ENCODE measurements around the gene SLC12A3. TPM values are rescaled to one million over a fixed set of nuclear protein-coding genes. Genes with fewer than 3 reads are reported as not detected.

Gene SLC12A3
- polyA plus RNA-seq, 4 donors = 1.3 to 37.8 (median 35.0) TPM

DNA sequence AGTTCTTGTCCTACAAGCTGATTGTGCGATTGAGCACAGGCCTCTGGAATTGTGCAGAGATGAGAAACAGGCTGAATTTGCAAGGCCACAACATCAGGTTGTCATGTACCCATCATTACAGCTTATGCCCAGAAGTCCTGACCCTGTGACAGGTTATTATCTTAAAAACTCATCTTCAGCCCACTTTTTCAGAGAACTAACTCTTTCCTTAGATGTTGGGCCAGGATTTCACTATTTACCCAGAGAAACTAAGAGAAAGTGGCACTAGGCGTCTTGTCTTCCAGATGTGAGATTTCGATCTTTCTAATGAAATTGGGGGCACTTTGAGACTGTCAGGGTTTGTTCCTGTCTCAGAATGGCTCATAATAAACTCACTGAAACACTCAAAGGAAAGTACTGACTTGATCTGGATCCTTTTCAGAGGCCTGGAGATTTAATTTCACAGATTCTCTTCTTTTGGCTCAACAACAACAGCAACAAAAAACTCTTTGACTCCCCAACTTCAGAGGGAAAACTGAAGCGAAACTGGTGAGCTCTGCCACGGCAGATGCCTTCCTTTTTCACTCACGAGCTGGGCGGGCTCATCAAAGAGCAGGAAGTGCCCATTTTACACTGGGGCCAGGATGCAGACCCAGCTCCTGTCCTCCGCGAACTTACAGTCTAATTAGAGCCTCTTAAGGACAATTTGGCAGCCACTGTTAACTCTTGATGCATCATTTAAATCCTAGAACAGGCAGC, 17.7 kb upstream of the SLC12A3 start:
- no peak for DNase-seq (ENCODE audit: low read depth in 4 of 4, low spot score in 3 of 4)

DNA sequence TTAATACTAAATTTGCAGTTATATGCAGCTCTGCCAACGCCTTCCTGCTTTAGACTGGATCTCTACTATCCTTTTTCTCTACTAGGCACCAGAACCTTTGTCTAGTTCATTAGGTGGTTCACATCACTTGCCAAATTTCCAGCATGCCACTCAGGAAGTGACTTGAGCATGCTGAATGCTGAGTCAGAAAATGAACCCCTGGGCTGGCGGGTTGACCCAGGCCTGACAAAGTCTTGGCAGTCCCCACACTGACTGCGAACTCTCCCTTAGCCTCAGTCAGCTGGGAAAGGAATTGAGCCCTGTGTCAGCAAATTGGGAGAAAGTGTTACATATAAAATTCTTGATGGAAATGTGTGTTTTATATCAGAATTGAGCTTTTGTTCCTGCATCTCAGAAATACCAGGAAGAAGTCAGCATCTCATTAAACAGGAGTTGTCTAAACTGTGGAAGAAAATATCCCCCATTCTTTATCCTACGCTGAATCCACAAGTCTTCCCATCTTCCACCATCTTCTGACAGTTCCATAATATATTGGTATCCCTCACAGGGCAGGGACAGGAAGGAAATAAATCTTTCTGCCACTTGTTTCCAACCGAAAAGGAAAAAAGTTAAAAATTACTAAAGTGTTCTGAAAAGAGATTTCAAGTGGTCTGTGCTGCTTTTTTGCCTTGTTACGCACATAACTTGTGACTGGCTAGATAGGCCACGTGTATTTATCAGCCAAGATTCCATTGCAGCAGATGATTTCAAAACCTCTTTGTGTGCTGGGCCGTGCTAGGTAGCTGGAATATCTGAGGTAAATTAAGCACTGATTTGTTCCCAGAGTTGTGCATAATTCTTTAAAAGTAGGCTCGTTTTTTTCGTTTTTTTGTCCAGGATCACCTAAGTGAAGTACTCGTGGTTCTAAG, 16.7 kb upstream of the SLC12A3 start:
- no peak for DNase-seq (ENCODE audit: low read depth in 4 of 4, low spot score in 3 of 4)

DNA sequence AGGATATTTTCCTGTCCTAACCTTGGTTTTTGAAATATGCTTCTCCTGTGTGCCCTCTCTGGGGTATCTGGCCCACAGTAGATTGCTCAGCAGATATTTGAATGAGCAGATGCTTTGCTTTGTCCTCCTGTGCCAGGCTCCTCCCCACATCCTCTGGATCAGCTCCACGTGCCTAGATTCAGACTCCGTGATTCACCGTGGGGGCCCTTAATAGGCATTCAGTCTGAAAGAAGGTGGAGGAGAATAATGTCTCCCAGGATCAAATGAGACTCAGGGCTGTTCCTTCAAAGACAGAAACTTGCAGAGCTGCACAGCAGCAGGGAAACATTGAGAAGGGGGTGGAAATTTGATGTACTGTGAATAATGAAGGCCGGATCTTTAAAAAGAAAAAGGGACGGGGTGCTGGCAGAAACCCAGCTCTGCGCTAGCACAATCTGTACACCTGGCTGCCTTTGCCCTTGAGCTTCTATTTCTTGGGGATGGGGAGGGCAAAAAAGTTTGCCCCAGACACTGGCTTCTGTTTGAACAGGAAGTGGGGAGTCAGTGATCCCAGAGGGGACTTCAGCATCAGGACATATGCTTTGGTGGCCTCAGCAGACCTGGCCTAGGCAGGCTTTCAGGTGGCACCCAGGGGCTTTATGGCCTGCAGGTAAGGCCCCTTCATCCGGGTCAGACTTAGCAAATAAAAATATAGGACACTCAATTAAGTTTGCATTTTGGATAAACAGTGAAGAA, 15.9 kb upstream of the SLC12A3 start:
- no peak for DNase-seq (ENCODE audit: low read depth in 4 of 4, low spot score in 3 of 4)

DNA sequence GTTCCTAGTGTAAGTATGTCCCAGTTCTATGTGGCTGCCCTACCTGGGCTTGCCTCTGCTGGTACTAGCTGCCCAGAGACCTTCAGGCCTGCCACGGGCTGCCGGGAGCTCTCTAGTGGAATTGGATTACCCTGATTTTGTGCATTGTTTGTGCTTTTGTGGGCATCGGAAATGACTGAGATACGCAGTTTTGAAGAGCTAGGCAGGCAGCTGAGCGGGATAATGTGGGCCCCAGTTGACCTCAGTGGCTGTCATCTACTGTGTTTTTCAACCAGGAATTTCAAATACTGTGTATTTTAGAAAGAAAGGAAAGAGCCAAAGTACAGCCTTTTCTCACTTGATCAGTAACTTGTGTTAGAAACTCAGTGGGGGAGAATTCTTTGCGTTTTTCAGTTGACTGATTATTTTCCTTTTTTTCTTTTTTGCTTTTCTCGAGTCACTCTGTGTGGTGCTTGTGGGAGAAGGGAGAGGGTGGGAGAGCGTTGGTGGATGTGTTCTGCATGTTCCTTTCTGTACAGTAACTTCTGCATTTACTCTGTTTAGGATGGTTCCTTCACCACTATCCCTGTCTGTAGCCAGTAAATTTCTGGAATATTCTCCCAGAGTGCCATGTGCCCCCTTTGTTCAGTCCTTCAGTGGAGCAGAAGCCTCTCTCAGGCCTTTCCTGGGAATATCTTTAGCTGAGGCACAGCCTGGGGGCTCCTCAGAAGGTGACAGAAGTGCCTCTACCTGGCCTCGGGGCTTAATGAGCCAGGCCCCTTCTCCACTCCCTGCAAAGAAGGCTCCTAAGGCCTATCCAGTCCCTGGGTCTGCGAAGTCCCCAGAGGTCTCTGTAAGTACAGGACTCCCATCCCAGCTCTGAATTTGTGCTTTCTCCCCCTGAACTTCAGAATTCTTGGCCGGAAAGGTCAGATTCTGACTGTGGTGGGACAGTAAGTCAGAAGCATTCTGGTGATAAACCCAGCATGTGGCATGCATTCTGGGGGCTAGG, 15.0 kb upstream of the SLC12A3 start:
- DNase-seq (ENCODE audit: low read depth in 4 of 4, low spot score in 3 of 4) = no peak

DNA sequence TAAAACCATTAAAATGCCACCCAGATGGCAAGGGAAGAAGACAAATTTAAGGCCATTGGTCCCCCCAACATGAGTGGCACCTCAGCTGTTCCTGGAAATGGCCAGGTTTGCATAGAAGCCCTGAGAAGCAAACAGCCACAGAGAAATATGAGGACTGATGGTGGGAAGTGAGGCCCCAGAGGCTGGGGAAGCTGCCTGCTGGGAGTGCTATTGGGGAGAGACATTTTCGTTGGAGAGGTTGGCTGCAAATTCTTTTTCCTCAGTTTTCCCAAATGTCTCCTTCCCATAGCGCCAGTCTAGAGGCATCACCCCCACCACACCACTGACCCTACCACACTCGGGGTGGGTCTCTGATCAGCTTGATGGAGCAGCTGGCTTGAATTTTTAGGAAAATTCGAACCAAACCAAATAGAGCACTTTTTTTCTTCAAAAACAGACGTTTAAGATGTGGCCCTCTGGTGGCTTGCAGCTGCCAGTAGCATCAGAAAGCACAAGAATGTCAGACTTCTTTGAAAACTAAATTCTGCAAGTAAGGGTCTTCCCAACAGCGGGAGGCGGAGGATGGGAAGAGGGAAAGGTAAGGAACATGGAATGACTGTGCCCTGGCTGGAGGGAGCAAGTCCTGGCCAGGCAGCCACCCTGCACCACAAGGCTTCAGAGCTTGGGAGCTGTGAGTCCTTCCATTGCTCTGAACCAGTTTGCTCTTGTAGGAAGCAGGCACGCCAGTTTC, 13.2 kb upstream of the SLC12A3 start:
- no peak for DNase-seq (ENCODE audit: low read depth in 4 of 4, low spot score in 3 of 4)

DNA sequence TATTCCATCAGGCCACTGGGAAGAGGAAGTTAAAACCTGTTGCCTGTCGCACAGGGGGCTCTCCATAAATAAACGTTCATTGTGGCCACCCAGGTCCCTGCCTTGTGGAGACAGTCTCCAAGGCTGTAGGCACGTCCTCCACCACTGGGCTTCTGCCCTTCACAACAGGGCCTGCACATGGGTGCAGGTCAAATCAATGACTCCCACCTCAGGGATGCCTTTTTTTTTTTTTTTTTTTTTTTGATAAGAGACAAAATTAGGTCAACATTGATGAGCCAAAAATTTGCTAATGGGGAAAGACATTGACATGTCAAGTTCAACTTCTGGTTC, 12.6 kb upstream of the SLC12A3 start:
- DNase-seq (ENCODE audit: low read depth in 4 of 4, low spot score in 3 of 4) = no peak

DNA sequence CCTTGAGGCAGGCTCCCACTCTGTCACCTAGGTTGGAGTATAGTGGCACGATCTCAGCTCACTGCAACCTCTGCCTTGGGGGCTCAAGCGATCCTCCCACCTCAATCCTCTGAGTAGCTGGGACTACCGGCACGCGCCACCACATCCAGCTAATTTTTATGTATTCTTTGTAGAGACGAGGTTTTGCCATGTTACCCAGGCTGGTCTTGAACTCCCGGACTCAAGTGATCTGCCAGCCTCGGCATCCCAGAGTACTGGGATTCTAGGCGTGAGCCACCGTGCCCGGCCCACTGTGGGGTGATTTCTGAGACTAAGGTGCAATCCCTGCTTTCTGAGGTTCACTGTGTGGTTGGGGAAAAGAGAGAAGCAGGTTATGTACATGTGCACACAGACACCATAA, 12.0 kb upstream of the SLC12A3 start:
- no peak for DNase-seq (ENCODE audit: low read depth in 4 of 4, low spot score in 3 of 4)

DNA sequence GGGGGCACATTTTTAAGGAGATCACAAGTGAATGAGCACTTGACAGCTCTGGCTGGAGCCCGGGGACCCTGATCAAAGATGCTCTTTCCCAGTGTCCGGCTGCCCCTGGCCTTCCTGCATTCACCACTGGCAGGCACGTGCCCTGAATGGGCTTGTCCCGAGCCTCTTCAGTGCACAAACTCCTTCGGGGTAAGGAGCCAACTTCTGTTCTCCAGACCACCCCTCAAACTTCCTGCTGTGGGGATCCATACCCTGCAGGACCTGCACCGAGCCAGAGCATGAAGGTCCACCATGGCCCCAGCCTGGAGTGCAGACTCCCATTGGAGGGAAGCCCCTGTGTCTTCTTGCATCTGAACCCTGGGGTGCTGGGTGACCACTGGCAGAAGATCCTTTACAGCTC, 9.8 kb upstream of the SLC12A3 start:
- no peak for DNase-seq (ENCODE audit: low read depth in 4 of 4, low spot score in 3 of 4)

DNA sequence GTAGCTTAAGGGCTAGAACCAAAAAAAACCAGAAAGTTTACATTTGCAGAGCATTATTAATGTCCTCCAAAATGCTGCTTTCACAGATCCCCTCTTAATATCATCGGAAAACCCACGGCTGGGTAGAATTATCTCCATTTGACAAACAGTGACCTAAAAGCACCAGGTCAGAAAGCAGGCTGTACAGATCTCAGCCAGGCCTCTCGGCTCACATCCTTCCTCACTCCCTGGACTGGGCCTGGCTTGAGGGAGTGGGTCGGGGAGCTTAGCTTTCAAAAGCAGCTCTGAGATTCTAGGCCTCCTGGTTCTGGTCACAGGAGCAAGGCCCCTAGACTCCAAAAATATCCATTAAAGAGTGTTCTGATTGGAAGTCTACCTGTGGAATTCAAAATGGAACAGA, 9.1 kb upstream of the SLC12A3 start:
- no peak for DNase-seq (ENCODE audit: low read depth in 4 of 4, low spot score in 3 of 4)

DNA sequence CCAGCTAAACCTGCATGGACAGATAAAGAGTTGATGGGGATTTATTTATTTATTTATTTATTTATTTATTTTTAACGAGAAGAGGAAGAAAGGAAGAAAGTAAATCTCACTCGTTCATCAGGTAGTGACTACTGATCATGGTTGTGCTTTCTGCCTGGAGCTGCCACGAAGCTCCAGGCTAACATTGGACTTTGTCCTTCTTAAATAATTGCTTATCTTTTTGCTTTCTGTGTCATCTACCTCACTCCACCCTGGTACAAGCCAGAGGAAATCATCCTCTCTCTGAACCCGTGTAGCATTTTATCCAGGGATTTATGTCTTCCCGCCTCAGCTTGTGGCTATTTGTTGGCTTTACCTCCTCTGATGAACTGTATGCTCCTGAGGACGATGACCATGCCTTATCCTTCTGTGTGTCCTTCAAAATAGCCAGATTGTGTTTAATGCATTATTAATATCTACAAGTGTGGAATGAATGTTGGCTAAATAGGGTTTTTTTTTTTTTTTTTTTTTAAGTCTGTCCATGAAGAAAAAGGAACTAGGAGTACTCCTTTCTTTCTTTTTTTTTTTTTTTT, 8.0 kb upstream of the SLC12A3 start:
- no peak for DNase-seq (ENCODE audit: low read depth in 4 of 4, low spot score in 3 of 4)

DNA sequence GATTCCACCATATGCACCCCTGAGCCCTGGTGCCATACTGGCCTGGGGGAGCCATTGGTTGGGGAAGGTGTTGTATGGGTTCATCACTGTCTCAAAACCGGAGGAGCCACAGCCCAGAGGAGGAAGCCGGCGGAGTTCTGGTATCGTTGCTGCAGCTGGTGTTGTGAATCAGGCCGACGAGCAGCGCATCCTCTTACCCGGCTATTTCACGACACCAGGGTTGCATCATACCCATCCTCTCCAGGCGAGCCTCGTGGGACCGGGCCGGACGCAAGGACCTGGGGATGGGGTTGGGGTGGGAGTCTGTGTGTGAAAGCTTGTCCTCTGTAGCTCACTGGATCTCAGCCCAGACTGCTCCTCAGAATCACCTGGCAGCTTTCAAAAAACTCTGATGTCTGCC, 6.6 kb upstream of the SLC12A3 start:
- no peak for DNase-seq (ENCODE audit: low read depth in 4 of 4, low spot score in 3 of 4)

DNA sequence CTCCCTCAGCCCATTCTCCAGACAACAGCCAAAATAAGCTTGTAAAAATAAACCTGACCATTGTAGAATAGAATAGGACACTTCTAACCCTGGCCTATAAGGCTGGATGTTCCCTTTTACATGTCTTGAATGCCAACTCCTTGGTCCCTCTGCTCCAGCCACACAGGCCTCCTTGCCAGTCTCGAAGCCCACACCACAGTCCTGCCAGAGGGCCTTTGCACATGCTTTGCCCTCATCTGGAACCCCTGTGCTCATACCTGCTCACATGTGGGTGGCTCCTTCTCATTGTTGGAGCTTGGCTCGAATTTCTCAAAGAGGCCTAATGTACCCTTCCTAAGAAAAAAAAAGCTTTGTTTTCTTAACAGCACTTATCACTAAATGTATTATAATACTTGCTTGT, 5.4 kb upstream of the SLC12A3 start:
- DNase-seq (ENCODE audit: low read depth in 4 of 4, low spot score in 3 of 4) = no peak

DNA sequence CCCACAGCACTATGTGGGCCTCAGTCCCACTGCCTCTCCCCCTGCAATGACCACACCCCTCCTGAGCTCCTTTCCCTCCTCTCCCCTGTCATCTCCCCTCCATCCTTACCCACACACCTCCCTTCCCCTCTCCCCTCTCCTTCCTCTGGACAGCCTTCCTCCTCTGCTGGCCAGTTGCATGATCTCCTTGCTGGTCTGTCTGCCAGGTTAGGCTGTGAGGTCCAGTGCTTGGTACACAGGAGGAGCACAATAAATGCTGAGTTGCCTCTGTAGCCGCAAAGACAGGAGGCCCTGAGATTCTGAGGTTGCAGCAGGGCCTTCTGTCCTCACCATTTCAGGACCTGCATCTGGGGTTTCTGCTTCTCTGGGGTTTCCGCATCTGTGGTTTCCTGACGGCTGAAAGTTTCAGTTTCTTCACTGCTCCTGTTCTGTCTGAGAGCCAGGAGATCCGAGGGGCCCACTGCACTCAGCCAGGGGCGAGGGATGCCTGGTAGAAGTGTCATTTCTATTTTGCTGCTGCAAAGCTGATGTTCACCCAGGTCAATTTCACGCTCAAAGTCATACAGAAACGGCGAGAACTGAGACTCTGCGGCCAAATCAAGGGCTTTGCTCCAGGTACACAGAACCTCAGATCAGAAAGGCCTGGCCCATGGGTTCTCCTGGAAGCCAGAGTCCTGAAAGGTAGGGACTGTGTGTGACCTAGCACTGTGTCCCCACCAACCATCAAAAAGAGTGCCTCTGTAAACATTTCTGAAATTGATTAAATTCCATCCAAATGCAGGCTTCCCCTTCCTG, 4.6 kb upstream of the SLC12A3 start:
- no peak for DNase-seq (ENCODE audit: low read depth in 4 of 4, low spot score in 3 of 4)

DNA sequence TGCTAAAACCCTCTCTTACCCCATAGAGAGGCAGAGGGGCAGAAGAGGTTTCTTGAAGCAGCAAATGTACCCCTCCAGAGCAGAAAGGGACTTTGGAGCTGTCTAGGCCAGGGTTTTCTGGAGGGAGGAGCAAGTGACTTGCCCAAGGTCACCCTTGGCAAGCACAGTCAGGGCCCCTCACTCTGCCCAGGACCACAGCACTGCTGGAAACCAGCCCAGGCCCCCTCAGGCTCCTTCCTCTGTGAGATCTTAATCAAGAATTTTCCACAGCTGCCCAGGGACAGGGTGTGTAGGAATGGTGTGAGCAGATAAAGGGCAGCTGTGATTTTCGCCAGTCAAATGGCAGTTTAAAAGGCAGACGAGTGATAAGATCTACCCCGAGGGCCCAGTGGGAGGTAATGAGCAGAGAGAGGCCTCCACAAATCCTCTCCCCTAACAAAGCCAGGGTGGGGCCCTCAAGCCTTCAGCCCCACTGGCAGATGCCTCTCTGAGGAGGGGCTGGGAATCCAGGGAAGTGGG, 3.9 kb upstream of the SLC12A3 start:
- DNase-seq (ENCODE audit: low read depth in 4 of 4, low spot score in 3 of 4) = no peak

DNA sequence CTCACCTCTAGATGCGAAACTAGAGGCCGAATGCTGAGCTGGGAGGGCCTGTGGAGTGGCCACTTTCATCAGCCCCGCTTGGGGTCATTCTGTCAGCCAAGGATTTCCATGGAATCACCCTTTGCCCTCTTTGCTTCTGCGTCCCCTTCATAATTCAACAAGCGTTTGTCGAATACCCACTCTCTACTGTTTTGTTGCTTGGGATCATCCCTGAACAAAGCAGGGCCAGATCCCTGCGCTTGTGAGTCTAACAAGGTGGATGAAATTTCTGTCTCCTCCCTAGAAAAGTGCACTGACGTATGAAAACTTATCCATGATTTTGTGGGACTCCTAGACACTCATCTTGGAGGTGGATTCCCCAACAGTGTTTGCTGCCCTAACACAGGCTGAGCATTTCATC, 3.3 kb upstream of the SLC12A3 start:
- DNase-seq (ENCODE audit: low read depth in 4 of 4, low spot score in 3 of 4) = no peak

DNA sequence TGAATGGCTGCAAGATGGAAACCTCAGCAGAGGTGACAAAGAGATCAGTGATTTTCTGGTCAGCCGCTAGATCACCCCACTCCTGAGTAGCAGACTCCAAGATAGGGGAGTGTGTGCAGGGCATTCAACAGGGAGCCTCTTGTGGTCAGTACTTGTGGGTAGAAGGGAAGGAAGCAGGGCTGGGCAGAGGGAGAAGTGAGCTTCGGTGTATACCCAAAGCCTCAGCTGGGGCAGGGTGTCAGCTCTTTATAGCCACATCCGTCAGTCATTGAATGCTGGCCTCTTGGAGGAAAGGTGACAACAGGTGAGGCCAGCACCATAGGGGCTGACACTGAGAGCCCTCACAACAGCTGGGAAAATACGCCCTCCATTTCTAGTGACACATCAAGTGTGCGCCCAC, 2.2 kb upstream of the SLC12A3 start:
- DNase-seq (ENCODE audit: low read depth in 4 of 4, low spot score in 3 of 4) = no peak

DNA sequence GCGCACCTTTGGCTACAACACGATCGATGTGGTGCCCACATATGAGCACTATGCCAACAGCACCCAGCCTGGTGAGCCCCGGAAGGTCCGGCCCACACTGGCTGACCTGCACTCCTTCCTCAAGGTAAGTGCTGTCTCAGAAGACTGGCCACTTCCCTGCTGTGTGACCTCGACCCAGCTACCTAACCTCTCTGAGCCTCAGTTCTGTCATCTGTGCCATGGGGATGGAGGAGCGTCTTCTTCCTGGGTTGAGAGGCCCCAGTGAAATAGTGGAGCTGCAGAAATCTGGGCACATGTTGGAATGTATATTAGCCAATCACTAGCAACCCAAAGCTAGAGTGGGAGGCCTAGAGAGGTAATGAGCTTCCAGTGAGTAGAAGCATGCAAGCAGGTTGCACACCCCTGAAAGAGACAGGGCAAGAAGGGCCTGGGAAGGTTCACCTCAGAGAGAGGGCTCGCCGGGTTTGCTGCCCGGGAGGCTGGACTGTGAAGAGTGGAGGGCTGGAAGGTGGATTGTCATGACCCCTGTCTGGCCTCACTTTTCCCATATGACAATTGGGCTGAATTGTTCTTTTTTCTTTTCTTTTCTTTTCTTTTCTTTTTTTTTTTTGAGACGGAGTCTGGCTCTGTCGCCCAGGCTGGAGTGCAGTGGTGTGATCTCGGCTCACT, 521 bp downstream of the SLC12A3 start:
- no peak for DNase-seq (ENCODE audit: low read depth in 4 of 4, low spot score in 3 of 4)
